Activated CD8-positive, alpha-beta T cell treated with anti-CD3 and anti-CD28 coated beads for 36 hours (primary cell): ENCODE results near the gene BSG. TPM values are rescaled to one million over a fixed set of nuclear protein-coding genes. Genes with fewer than 3 reads are reported as not detected.

ENCODE experiments used
- ATAC-seq: fragments of 200-7000 bp; cut with Tn5 transposase; one replicate; pipeline ENCODE4 v1.10.0; 2021; ENCODE audit warnings: mild to moderate bottlenecking, moderate library complexity
- CTCF ChIA-PET: fragments of 350-600 bp; sonication (Branson Sonifier 250); formaldehyde crosslinking; loops from one replicate; lab custom pipeline; 2021; ENCODE audit warnings: antibody characterized with exemption; lab: Charles Lee
- POLR2A ChIA-PET: fragments of 350-600 bp; sonication (Branson Sonifier 250); formaldehyde crosslinking; loops from one replicate; lab custom pipeline; 2021; ENCODE audit warnings: antibody characterized with exemption; lab: Charles Lee
- DNase-seq: peaks from one replicate; pipeline ENCODE4 v3.0.0-alpha.2; 2020
- H3K27ac Mint-ChIP-seq: one replicate; pipeline ENCODE4 v1.8.0; 2021; ENCODE audit warnings: mild to moderate bottlenecking, mixed read lengths
- H3K27me3 Mint-ChIP-seq: one replicate; pipeline ENCODE4 v1.8.0; 2021; ENCODE audit warnings: mixed read lengths
- H3K36me3 Mint-ChIP-seq: one replicate; pipeline ENCODE4 v1.8.0; 2021; ENCODE audit warnings: low read depth, mixed read lengths
- H3K4me1 Mint-ChIP-seq: one replicate; pipeline ENCODE4 v1.8.0; 2021; ENCODE audit warnings: low read depth, mixed read lengths
- H3K4me3 Mint-ChIP-seq: one replicate; pipeline ENCODE4 v1.8.0; 2021; ENCODE audit warnings: mild to moderate bottlenecking, moderate library complexity, mixed read lengths
- H3K9me3 Mint-ChIP-seq: one replicate; pipeline ENCODE4 v1.8.0; 2021; ENCODE audit warnings: mixed read lengths
- CTCF ChIP-seq: fragments of 200-600 bp; IDR thresholded peaks from one replicate; pipeline ENCODE4 v1.8.0; 2022; ENCODE audit warnings: antibody characterized with exemption, mild to moderate bottlenecking
- intact Hi-C: fragments of 100-400 bp; cut with micrococcal nuclease; formaldehyde crosslinking; loops from one replicate; pipeline ENCODE4 v1.10.0; 2022
- total RNA-seq, 2 experiments: library from RNA; stranded (reverse); gene quantifications; one replicate each; pipeline ENCODE4 v1.2.3, GENCODE V29; 2021

Gene BSG
- total RNA-seq, 2 experiments from 2014 or later, result 159 to 160 TPM

DNA sequence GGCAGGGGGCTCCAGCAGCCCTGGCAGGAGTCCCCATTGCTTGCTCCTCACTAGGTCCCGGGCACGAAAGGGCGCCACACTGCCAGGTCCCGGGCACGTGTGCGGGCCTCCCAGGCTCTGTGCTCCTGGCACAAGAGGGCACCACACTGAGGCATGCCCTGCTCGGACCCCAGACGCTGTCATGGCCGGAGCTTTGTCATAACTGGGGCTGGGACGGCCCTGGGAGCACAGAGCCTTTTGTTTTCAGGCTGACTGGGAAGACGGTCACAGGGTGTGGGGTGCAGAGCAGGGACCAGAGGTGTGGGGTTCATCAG is 7.4 kb downstream of the BSG start:
- peaks cover 24% of the 10 kb centered on the region for H3K4me1 Mint-ChIP-seq
- ATAC-seq, result no peak
- no peaks in the 10 kb centered on the region for H3K9me3 Mint-ChIP-seq
- POLR2A ChIA-PET, result interaction anchor here (0.6 kb wide), 1 partner anchor 55 kb away, joined by 3 read pairs; no protein-coding TSS in a partner anchor
- no peak for DNase-seq
- H3K27ac Mint-ChIP-seq, result no peak overlapping the region
- peaks cover 16% of the 10 kb centered on the region for H3K36me3 Mint-ChIP-seq
- intact Hi-C loops, result loop anchor here (10.0 kb wide), 1 partner anchor 155 kb away; no protein-coding TSS in a partner anchor
- no peaks in the 10 kb centered on the region for H3K27me3 Mint-ChIP-seq
- no peak for TF ChIP-seq CTCF
- CTCF ChIA-PET, result no interaction called here
- H3K4me3 Mint-ChIP-seq, result no peak overlapping the region

GRCh38 chr19:580274-580835 is 8.0 kb downstream of the BSG start:
- POLR2A ChIA-PET, result interaction anchor here (0.6 kb wide), 1 partner anchor 54 kb away, joined by 3 read pairs; no protein-coding TSS in a partner anchor
- ATAC-seq, result no peak

DNA sequence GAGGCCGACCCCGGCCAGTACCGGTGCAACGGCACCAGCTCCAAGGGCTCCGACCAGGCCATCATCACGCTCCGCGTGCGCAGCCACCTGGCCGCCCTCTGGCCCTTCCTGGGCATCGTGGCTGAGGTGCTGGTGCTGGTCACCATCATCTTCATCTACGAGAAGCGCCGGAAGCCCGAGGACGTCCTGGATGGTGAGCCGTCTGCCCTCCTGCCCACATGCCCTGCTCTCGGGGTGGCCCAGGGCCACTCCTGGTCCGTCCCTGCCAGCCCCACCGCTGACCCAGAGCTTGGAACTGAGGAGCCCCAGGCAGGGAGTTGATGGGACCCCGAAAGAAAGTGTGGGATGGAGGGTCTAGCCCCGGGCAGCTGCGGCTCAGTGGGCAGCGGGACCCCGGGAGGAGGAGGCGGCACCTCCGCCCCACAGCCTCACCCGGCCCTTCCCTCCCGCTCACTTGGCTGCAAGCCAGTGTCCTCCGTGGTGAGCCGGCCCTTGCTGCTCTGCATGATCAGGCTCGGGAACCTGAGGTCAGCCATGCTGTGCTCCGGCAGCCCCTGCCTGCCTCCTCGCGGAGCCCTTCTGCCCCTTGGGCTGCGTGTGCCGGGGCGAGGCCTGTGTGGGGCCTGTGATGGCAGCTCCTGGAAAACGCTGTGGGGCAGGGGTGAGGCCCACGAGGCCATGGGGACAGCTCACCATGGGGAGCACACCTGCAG is 9.2 kb downstream of the BSG start:
- POLR2A ChIA-PET, result interaction anchor here (1.0 to 1.3 kb wide), 2 partner anchors 9 to 15 kb away, joined by 3 to 5 read pairs; partner anchors contain the start of gene BSG
- peaks cover 12% of the 10 kb centered on the region for H3K4me1 Mint-ChIP-seq
- intact Hi-C loops, result loop anchor here (10.0 kb wide), 1 partner anchor 153 kb away; no protein-coding TSS in a partner anchor

More at GRCh38 chr19:580274-580835, 8.0 kb downstream of the BSG start:
- CTCF ChIA-PET, result no interaction called here
- intact Hi-C loops, result loop anchor here (10.0 kb wide), 1 partner anchor 154 kb away; no protein-coding TSS in a partner anchor
- no peak for TF ChIP-seq CTCF
- peaks cover 19% of the 10 kb centered on the region for H3K4me1 Mint-ChIP-seq
- H3K27me3 Mint-ChIP-seq, result no peaks in the 10 kb centered on the region
- DNase-seq, result no peak
- no peak overlapping the region for H3K4me3 Mint-ChIP-seq
- H3K27ac Mint-ChIP-seq, result no peak overlapping the region
- peaks cover 12% of the 10 kb centered on the region for H3K36me3 Mint-ChIP-seq
- H3K9me3 Mint-ChIP-seq, result no peaks in the 10 kb centered on the region

GRCh38 chr19:582497-583197 is 10.3 kb downstream of the BSG start:
- Mint-ChIP-seq H3K27ac (no peak overlapping the region), H3K4me1 (peaks cover 6% of the 10 kb centered on the region), H3K4me3 (no peak overlapping the region), H3K36me3 (peaks cover 8% of the 10 kb centered on the region), H3K9me3 (no peaks in the 10 kb centered on the region), H3K27me3 (peaks cover 2% of the 10 kb centered on the region)
- no peak for TF ChIP-seq CTCF
- intact Hi-C loops, result loop anchor here (10.0 kb wide), 1 partner anchor 152 kb away; no protein-coding TSS in a partner anchor
- POLR2A ChIA-PET, result interaction anchor here (0.7 to 2.1 kb wide), 2 partner anchors 10 to 46 kb away, joined by 3 to 7 read pairs; partner anchors contain the start of gene BSG
- ATAC-seq, result no peak
- DNase-seq, result no peak
- CTCF ChIA-PET, result interaction anchor here (0.6 kb wide), 1 partner anchor 155 kb away, joined by 3 read pairs; no protein-coding TSS in a partner anchor

More for the DNA sequence above, 9.2 kb downstream of the BSG start:
- H3K27ac Mint-ChIP-seq, result no peak overlapping the region
- TF ChIP-seq CTCF, result no peak
- H3K27me3 Mint-ChIP-seq, result peaks cover 2% of the 10 kb centered on the region
- no peak for DNase-seq
- ATAC-seq, result no peak
- CTCF ChIA-PET, result no interaction called here
- H3K9me3 Mint-ChIP-seq, result no peaks in the 10 kb centered on the region
- H3K36me3 Mint-ChIP-seq, result peaks cover 11% of the 10 kb centered on the region
- H3K4me3 Mint-ChIP-seq, result no peak overlapping the region
